Lower leg skin (tissue), 3 donors: ENCODE results near the gene COPZ1.

Experiments
- POLR2A ChIP-seq, 2 donors: fragments of 450-650 bp; IDR thresholded peaks; one replicate each; pipeline ENCODE4 v1.6.1; 2016 to 2017; ENCODE audit warnings: antibody characterized with exemption in 2 of 2, mild to moderate bottlenecking in 1 of 2, moderate library complexity in 1 of 2
- TF ChIP-seq, protein P1 (sequence below), 3 donors: fragments of 450-650 bp; IDR thresholded peaks; one replicate each; pipeline ENCODE4 v1.5.1; 2016; ENCODE audit warnings: antibody characterized with exemption in 3 of 3, mild to moderate bottlenecking in 3 of 3, moderate library complexity in 2 of 3

DNA sequence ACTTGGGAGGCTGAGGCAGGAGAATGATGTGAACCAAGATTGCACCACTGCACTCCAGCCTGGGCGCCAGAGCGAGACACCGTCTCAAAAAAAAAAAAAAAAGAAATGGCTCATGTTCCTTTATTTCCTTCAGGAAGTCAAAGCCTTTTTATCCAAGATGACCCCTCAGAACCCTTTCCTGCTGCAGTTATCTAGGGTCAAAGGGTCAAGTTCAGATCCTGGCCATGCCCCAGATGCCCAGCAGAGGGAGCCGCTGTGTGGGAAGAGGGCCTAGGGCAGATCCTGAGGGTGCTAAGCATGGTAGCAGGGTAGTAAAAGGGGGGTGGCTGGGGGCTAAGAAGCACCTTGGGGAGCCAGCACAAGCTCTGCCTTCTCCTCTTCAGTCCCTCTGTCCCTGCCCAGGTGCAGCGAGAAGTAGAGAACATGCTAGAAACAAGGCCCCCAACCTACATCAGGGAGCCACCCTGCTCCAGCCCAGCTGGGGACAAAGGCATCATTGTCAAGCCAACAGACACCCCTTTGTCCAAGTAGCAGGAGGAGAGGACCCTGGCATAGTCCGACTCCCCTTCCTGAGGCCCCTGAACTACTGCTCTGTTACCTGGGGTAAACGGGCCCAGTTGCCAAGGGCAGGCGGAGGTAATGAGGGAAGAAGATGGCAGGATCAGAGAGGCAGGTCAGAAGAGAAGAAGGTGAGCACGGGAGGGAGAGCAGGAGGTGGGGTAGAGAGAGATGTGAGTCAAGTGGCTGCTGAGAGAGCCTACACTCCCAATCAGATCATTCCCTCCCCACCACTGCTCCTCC lies 30.6 kb upstream of the COPZ1 start:
- TF ChIP-seq, protein P1, sequence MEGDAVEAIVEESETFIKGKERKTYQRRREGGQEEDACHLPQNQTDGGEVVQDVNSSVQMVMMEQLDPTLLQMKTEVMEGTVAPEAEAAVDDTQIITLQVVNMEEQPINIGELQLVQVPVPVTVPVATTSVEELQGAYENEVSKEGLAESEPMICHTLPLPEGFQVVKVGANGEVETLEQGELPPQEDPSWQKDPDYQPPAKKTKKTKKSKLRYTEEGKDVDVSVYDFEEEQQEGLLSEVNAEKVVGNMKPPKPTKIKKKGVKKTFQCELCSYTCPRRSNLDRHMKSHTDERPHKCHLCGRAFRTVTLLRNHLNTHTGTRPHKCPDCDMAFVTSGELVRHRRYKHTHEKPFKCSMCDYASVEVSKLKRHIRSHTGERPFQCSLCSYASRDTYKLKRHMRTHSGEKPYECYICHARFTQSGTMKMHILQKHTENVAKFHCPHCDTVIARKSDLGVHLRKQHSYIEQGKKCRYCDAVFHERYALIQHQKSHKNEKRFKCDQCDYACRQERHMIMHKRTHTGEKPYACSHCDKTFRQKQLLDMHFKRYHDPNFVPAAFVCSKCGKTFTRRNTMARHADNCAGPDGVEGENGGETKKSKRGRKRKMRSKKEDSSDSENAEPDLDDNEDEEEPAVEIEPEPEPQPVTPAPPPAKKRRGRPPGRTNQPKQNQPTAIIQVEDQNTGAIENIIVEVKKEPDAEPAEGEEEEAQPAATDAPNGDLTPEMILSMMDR (IDR thresholded peaks at IDR 0.05): peak in 1 of 3 donors; percentile 75
- TF ChIP-seq POLR2A (IDR thresholded peaks at IDR 0.05): no peak
